Spleen (tissue), 7 donors: ENCODE measurements around the gene SLC22A2.

Experiments
- CTCF ChIP-seq, 11 experiments: fragments of 200-600 bp in 7 of 11; fragments of 450-650 bp in 4 of 11; sonication (generic) in 4 of 11; IDR thresholded peaks in 8 of 11; conservative IDR thresholded peaks in 3 of 11; 1 replicate in 7 of 11; 2 replicates in 4 of 11; pipeline versions ENCODE4 v1.4.0 to v1.8.0; 2016 to 2021; ENCODE audit warnings: antibody characterized with exemption in 11 of 11, inconsistent platforms in 4 of 11, mild to moderate bottlenecking in 1 of 11
- POLR2A ChIP-seq, 3 donors: fragments of 450-650 bp; IDR thresholded peaks; one replicate each; pipeline ENCODE4 v1.5.1; 2017; ENCODE audit warnings: antibody characterized with exemption in 3 of 3, mild to moderate bottlenecking in 1 of 3
- donor health status: DM: no; HTN: no; CAD: no; lungs with moderate emphysema.
- donor health status: DM: no; HTN: no; CAD: no.
- donor health status: DM: no; HTN: no; CAD: no.

GRCh38 chr6:160264061-160264612 lies 5.5 kb upstream of the SLC22A2 start:
- no peak for TF ChIP-seq POLR2A (IDR thresholded peaks at IDR 0.05)
- TF ChIP-seq CTCF (IDR thresholded peaks at IDR 0.05 in 8 of 11, conservative IDR thresholded peaks at IDR 0.05 in 3 of 11) = no peak
